Measurements from ENCODE around the gene PODN.

Gene PODN

DNA sequence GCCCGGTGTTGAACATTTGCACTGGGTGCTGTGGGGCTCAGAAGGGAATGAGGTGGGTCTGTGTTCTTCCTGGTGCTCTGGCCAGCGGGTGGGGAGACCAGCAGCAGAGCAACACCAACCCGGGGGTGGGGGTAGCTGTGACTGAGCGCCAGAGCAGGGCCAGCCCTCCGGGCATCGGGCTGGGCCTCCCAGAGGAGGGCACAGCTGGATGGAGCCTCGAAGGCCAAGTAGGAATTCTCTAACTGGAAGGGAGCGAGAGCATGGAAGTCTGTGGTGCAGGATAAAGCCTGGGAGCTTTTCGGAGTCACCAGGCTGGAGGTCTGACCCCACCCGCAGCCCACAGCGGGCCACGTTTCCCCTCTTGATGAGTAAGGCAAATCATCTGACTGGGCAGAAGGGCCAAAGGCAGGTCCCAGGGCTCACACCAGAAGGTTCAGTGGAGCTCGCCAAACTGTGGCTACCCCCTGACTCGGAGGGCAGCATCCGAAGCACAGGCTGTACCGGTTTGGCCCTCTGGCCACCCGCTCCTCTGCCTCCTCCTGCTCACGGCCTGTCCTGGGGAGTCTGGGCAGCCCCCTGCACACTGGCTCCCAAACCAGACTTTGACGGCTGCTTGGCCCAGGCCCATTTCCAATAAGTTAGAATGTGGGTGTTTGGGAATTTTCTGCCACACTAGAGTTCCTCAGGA lies 61.6 kb downstream of the PODN start:
- DNase-seq (ENCODE audit: low read depth, low spot score) = no peak

DNA sequence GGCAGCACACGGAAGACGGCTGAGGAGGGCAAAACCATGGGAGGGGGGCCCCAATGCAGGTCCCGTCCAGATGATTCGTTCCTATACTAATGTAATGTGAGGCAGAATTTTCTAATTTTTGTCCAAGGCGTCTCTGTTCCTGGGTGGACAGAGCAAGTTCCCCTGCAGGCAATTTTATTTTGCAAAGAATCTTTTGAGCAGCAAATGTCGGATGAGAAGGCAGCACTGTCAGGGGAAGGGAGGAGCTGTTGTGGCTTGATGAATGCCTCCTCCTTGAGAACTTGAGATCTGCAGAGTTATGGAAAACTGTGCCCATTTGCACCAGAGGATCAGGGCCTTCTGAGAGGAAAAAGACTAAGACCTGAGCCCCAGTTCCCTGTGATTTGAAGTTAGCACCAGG lies 63.1 kb downstream of the PODN start:
- H3K4me3 ChIP-seq (ENCODE audit: low read length) = no peak overlapping the region
- DNase-seq (ENCODE audit: low read depth, low spot score) = no peak

More for the DNA sequence above, 61.6 kb downstream of the PODN start:
- H3K4me3 ChIP-seq (ENCODE audit: low read length) = no peak overlapping the region

- no peak for DNase-seq (ENCODE audit: low read depth, low spot score)
- H3K4me3 ChIP-seq (ENCODE audit: low read length) = no peak overlapping the region
Measured at GRCh38 chr1:53125623-53126360, 63.8 kb downstream of the PODN start.

DNA sequence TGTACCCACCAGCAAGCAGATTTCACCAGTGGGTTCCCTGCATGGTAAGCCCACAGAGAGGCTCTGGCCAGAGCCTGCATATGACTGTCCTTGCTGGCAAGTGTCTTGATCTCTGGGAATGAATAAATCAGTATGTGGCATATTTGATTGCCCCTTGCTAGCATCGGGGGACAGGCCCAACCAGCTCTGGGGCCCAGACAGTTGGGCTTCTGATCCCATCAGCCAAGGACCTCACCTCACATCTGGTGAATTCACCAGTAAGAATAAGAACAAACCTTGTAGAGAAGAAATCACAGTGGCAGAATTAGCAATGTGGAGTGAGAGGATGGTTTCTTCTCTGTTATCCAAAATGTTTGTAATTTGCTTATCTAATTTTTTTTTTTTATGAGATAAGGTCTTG lies 64.5 kb downstream of the PODN start:
- DNase-seq (ENCODE audit: low read depth, low spot score) = no peak
- H3K4me3 ChIP-seq (ENCODE audit: low read length) = no peak overlapping the region

GRCh38 chr1:53127546-53127945 lies 65.5 kb downstream of the PODN start:
- no peak for DNase-seq (ENCODE audit: low read depth, low spot score)
- no peak overlapping the region for H3K4me3 ChIP-seq (ENCODE audit: low read length)

DNA sequence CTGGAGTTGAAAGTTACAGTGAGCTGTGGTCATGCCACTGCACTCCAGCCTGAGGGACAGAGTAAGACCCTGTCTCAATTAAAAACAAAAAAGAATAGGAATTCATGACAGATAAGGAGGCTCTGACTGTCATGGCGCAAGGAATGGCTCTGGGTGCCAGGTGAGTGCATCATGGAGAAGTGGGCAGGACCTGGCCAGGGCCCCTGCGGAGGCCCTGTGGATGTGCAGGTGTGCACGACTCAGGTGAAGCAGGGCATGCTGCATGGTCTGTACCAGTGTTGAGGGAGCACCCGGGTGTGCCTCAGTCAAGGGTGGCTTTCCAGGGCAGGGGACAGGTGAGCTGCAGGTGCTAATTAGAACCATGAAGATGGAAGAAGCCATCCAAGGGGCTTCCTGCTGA lies 66.4 kb downstream of the PODN start:
- H3K4me3 ChIP-seq (ENCODE audit: low read length) = no peak overlapping the region
- no peak for DNase-seq (ENCODE audit: low read depth, low spot score)

DNA sequence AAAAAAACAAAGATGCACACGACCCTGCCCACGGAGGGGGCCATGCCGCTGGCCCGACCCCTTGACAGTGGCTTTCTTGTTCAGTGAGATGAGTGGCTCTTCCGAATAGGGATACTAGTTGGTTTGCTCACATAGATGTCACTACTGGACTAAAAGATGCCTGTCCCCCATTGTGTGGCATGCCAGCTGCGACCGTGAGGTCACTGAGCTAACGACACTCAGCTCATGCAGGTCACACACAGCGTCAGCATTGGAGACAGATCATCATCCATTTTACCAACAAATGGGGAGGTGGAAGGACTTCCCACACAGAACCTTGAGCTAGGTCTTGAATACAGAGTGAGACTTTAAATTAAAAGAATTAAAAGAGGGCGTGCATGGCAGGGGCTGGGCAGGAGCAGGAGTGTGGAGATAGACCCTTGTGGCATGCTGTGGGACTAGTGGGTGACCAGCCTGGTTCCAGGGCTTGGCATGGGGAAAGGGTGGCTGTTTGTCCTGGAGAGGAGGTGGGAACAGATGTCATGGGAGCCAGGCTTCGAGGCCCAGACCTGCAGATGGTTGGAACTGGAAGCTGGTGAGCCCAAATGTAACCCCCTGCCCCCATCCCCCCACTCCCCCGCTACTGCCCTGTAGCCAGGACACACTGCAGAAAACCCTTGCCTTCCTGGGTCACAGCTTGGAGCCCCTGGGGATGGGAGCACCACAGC lies 68.0 kb downstream of the PODN start:
- no peak for DNase-seq (ENCODE audit: low read depth, low spot score)
- H3K4me3 ChIP-seq (ENCODE audit: low read length) = no peak overlapping the region

GRCh38 chr1:53130598-53130877 lies 68.5 kb downstream of the PODN start:
- no peak for DNase-seq (ENCODE audit: low read depth, low spot score)
- H3K4me3 ChIP-seq (ENCODE audit: low read length) = no peak overlapping the region

GRCh38 chr1:53130878-53131589 lies 69.0 kb downstream of the PODN start:
- no peak overlapping the region for H3K4me3 ChIP-seq (ENCODE audit: low read length)
- no peak for DNase-seq (ENCODE audit: low read depth, low spot score)

DNA sequence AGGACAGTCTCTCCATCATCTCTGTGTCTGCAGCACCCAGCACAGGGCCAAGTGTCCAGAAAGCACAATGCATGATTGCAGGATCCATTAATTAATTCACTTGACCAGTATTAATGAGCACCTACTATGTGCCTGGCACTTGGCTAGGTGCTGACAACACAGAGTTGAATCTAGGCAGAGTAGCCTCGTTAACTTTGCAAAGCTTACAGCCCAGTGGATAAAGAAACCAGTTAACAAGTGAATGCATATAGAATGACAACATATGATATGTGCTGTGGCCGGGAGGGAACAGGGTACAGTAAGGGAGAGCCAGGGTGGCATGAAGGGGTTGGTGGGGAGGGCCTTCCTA lies 69.6 kb downstream of the PODN start:
- no peak overlapping the region for H3K4me3 ChIP-seq (ENCODE audit: low read length)
- no peak for DNase-seq (ENCODE audit: low read depth, low spot score)

- DNase-seq (ENCODE audit: low read depth, low spot score) = no peak
- H3K4me3 ChIP-seq (ENCODE audit: low read length) = no peak overlapping the region
Measured at GRCh38 chr1:53132176-53132575, 70.2 kb downstream of the PODN start.

DNA sequence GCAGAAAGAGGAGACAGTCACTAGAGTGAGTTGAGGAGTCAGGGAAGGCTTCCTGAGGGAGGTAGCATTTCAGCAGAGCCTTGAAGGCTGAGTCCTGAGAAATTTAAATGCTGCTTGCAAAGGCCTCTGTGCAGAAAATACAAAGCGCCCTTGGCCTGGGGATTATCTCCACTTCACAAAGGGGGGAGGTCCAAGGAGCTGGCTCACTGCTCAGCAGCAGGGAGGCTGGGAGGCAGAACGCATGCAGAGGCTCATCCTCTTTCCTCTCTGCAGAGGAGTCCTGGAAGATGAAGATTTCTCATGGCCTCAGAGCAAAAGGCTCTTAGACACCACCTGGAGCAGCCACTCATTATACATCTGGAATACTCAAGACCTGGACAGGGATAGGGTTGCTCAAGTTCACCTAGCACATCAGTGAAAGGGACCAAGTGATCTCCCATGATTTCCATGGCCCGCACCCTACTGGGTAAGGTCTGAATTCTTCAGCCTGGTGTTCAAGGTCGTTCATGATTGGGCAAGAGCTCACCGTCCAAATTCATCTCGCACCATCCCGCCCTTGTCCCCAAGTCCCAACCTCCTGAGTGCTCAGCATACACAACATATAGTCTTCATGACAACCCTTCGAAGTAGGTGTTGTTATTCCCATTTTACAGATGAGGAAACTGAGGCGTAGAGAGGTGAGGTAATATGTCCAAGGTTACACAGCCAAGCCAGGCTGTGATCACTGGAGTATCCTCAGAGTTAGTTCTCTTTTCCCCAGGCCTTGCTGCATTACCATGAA lies 71.4 kb downstream of the PODN start:
- no peak overlapping the region for H3K4me3 ChIP-seq (ENCODE audit: low read length)
- no peak for DNase-seq (ENCODE audit: low read depth, low spot score)

GRCh38 chr1:53134042-53134485 lies 72.1 kb downstream of the PODN start:
- no peak for DNase-seq (ENCODE audit: low read depth, low spot score)
- no peak overlapping the region for H3K4me3 ChIP-seq (ENCODE audit: low read length)
